ENCODE results near the gene SLC12A6.
"Not testable (repeated sequence)": the region's sequence is repeated elsewhere in the genome, so short reads cannot be mapped to it uniquely, and the experiment has no call there.

SLC12A6 gene

GRCh38 chr15:34337557-34338306, at the start of gene SLC12A6:
SLC12A6 (minus strand) TSS chr15:34337781; CDS start chr15:34336680, 1,101 bp downstream.
- DNase-seq: peak; percentile 93

GRCh38 chr15:34381829-34382521, 44.4 kb upstream of the SLC12A6 start:
- DNase-seq: not testable (repeated sequence)

DNA sequence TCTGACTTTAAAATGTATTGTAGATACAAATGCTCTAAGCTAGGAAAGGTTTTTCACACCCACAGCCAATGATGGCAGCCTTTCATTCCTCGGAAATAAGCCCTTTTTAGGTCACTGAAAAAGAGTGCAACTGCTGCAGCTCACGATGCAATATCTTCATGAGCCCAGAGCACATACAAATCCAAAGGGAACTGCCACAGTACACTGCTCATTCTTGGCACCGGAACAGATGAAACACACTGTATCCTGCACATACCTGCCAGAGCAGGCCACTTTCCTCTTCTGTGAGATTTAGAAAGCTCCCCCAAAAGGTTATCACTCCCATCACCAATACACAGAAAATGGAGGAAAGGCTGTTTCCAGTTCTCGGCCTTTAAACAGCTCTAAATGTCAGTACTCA, 42.9 kb upstream of the SLC12A6 start:
- DNase-seq: not testable (repeated sequence)

- DNase-seq: no peak
These were observed 39.3 kb upstream of the SLC12A6 start for GRCh38 chr15:34376856-34377255.

GRCh38 chr15:34375541-34375940, 38.0 kb upstream of the SLC12A6 start:
- DNase-seq: not testable (repeated sequence)

DNA sequence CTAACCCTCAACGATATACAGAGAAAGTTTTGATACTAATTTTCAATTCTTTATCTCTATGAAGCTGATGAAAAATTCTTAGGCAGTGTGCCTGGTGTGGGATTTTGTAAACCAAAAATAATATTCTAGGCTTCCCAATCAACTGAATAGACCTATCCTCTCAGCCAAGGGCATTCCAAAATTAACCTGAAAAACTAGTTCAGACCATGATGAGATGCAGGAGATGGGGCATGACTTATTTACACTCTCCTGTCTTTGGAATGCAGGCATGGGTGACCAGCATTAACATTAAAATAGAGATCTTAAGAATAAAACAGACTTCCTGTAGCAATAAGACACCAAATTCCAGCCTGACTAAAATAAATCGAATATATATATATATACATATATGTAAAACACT, 37.2 kb upstream of the SLC12A6 start:
- DNase-seq: no peak

- DNase-seq: no peak
These were observed 36.4 kb upstream of the SLC12A6 start for GRCh38 chr15:34373951-34374350.

DNA sequence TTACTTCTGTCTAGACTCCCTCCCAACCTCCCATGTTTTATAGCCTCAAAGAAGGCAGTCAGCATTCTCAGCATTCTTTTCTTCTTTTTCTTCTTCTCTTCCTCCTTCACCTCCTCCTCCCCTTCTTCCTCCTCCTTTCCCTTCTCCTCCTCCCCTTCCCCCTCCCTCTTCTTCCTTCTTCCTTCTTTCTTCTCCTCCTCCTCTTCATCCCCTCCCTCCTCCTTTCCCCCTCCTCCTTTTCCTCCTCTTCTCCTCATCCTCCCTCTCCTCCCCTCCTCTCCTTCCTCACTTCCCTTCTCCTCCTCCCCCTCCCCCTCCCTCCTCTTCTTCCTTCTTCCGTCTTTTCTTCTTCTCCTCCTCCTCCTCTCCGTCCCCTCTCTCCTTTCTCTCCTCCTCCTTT, 33.1 kb upstream of the SLC12A6 start:
- no peak for DNase-seq

DNA sequence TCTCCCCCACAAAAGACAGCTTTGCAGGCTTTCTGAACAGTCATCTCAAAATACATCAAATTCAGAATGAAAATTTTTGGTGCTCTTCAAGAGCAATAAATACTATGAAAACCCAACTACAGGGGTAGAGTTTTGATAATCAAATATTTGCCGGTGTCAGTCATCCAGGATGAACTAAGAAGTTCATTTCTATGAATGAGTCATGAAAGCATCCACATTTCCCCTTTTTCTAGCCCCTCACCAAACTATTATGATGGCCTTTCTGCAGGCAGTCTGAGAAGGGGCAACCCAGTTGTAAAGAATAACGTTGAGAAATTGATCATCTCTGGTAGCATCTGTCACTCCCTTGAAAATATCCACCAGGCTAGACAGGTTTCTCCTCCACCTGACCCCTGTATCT, 32.5 kb upstream of the SLC12A6 start:
- DNase-seq: no peak

- peak; percentile 92 for DNase-seq
These were observed 29.8 kb upstream of the SLC12A6 start, which contains the start of gene LPCAT4 for GRCh38 chr15:34367101-34368081. LPCAT4 (minus strand) TSS chr15:34367196; CDS start chr15:34367100, 96 bp downstream.

DNA sequence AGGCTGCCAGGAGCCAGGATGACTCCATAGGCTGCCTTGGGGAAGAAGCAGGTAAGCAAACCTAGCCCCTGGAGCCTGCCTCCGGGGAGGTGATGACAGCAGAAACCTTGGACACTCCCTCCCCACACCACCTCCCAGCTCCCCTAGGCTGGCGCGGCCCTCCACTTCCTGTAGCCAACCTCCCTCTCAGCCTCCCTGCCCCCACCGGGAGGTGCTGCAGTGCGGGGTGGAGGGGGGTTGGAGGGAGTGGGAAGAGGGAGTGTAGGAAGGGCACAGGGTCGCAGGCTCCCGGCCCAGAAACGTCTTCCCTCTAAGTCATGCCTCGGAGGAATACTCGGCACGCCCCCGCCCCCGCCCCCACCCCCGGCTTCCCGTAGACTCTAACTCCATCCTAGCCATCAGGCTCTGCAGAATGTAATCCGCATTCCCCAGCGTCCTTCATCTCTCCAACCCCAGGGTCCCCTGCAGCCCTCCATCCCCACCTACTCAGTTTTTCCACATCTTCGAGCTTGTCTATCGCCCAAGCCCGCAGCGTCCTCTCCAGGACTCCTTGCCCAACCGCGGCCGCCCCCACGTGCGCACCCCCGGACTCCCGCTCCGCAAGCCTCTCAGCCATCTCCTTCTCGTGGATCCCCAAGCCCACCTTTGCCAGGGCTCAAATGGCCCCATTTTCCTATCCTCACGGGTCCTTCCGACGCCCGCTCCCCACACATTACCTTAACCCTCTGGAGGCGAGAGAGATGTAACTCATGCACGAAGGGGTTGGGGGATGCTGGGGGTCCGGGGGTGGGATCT, 28.9 kb upstream of the SLC12A6 start:
- peak; percentile 68 for DNase-seq

DNA sequence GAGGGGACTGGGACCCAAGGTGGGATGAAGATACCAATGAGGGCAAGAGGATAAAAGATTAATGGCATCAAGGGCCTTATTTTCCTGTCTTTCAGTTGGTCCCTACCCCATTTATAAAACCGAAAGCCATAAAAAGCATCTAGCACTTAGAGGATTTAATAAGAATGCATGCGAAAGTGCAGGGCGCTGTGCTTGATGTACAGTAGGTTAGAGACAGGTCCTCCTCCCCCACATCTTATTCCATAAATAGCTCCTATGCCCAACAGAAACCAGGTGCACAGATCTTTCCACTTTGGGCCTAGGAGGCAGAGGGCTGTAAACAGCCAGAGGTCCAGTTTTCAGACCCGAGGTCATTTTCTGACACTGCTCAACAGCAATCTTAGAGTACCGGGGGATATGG, 28.3 kb upstream of the SLC12A6 start:
- no peak for DNase-seq

DNA sequence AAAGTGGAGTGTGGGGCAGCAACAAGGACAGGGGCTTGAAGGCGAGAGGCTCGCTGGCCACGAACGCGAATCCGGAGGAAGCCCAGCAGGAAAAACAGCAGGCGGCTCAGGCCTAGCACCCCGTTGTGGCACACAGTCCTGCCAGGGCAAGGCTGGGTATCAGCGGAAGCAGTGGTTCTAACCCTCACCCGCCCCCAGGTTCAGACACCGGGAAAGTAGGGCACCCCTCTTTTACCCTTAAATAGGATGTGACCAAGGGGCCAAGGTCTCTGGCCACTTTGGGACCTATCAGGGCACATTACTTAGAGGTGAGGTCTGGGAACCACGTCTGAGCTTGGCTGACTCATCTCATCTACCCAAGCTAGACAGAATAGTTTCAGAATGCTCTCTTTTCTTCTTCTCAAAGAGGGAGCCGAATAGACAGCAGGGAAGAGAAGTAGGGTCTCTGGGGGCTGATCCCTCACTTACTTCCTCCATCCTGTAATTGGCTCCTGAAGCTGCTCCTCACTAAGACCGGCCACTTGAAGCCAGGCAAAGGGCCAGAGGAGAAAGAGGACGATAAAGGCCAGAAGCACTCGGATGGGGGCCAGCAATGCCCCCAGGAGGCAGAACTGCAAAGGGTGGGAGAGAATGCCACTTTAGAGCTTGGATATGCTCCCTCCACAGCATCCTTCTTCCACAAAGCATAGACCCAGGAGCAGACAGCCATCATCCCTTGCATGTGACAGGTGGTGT, 27.7 kb upstream of the SLC12A6 start:
- peak; percentile 5 for DNase-seq

DNA sequence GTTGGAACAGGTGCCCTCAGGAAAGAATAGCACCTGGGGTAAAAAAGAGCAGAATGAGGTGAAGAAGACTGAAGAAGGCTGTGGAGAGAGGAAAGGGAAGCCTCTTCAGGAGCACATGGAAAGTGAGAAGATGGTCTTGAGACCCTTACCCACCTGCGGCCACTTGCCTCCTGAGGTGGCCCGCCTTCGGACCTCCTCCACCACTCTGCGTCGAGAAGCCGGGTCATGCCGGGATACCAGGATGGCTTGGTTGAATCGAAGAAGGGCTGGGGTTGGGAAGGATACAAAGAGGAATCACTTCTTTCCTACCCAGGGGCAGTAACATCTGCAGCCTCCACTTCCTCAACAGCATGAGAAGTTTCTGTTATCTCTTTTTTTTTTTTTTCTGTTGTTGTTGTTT, 26.5 kb upstream of the SLC12A6 start:
- no peak for DNase-seq

DNA sequence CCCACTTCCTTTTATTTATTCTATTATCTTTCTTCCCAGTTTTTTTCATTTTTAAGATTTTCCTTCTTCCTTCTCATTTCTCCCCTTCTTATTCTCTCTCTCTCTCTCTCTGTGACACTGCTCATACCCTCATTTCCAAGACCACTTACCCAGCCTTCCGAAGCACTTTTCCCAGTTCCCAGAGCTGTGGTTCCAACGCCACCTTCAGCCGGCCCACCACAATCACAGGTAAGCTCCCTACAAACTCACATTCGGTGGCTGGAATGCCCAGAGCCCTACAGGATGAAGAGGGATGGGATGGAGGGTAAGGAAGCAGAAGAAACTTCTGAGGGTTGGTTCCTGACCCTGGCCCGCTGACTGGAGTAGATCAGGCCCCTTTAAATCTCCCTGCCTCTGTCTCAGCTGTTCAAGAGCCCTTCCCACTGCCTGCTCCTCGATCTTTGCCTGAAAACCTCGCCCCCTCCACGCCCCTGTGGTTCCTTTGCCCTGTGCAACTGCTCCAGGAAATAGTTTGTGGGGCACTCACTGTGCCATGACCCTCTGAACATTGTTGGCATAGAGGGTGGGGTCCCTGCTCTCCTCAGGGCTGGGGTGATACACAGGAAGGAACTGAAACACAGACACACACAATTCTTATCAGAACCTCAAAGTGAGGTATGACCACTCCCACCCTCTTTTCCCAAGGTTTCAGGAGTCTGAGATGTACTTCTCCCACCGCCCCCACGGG, 24.6 kb upstream of the SLC12A6 start:
- DNase-seq: no peak

DNA sequence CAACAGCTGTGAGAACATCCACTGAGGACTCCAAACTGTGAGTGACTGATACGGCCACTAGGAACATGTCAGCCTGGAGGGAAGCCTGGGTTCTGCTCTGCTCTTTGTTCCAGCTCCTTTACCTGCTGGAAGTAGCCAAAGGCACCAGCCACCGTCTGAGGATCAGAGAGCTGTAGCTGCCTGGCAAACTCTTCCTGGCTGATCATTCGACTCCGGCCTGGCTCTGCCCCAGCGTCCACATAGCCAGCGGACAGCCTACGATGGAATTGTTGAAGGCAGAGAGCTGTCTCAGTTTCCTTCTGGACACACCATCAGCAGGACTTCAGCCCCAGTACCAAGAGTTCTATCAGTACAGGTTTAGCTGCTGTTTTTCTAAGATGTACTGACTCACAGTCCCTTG, 23.7 kb upstream of the SLC12A6 start:
- no peak for DNase-seq

DNA sequence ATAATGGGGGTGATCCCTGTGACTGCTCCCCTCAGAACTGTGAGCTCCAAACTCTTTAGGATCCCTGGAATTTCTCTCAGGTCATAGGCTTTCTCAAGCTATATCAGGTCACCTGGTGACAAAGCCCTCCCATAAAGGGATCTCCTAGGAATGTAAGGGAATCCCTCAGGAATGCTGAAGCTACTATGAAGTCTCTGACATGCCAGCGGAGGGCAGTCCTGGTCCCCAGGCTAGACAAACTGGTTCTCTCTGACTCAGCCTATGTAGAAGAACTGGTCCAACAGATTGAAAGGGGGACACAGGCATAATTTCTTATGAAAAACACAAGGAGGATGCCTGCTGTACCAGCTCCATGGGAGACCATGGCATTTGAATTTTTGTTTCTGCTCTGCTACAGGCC, 22.7 kb upstream of the SLC12A6 start:
- DNase-seq: no peak

DNA sequence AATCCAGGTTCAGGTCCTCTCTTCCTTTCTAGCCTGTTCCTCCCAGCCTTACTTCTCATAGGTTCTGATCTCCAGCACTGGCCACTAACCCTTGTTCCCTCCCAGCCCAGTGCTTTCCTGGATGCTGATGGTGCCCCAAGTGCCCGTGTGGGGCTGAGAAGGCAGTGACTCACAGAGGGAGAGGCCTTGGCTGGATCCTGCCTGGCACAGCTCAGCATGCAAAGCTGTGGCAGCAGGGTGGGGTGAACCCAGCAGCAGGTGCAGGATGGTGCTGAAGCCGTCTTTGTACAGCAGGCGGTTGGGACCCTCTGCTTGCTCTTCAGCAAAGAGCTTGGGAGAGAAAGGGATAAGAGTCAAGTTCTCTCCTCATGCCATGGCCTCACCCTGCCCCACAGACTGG, 21.8 kb upstream of the SLC12A6 start:
- DNase-seq: no peak

DNA sequence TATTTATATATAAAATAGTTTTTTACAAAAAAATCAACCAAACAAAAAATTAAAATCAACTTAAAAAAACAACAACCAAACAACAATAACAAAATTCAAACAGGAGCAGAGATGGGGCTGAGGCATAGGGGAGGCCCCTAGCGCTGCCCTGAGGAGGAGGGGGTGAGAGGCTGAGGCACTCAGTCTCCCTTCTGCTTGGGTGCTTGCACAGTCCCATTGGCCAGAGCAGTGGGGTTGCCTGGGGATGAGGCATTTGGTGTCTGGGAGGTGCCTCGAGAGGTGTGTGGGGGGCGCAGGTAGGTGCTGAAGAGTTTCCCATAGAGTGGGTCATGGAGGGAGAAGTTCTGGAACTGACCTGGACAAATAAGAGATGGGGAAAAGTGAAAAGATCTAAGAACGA, 21.4 kb upstream of the SLC12A6 start:
- DNase-seq: no peak

- DNase-seq: no peak
These were observed 20.8 kb upstream of the SLC12A6 start for GRCh38 chr15:34358367-34358766.

GRCh38 chr15:34357653-34358052, 20.1 kb upstream of the SLC12A6 start:
- no peak for DNase-seq

All from activated CD4-positive, alpha-beta T cell treated with anti-CD3 and anti-CD28 coated beads for 48 hours (primary cell).